GM21619 (cell line): ENCODE data around the gene SEPTIN5.

Experiments used
- ATAC-seq: cut with Tn5 transposase; IDR thresholded peaks from one replicate; pipeline ENCODE4 v1.9.1; 2021; ENCODE audit not compliant: unreplicated experiment

SEPTIN5 gene

DNA sequence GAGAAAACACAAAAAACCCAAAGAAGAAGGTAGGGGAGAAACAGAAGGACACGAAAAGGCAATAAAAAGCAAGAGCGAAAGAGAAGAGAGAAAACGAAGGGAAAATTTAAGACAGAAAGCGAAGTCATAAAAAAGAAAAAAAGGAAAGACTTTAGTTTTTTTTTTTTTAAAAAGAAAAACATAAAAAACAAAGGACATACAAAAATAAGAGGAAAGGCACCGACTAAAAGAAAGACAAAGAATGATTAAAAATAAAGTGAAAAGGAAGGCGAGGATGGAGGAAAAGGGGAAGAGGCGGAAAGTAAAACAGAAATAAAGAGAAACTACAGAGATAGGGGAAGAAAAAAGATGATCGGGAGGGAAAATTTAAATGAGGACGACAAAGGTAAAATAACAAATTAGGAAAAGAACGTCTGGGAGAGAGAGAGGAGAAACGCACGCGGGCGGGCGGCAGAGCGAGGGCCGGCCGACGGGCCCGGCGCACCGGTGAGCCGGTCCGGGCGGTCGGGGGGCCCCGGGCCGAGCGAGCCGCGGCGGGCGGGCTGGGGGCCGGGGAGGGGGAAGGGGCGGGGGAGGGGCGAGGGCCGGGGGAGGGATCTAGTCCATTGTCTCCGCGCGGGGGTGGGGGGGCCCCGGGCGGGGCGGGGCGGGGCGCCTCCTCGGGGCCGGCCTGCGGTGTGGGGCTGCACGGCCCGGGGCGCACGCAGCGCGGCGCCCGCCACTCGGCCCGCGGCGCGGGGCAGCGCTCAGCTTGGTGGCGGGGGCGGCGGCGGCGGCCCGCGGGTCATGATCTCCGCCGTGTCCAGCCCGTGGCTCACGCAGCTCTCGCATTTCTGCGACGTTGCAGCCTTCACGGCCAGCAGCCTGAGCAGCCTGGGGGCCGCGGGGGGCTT lies 46.0 kb downstream of the SEPTIN5 start, which contains the start of gene TBX1:
TSS of gene TBX1 (plus strand) at position 721 of the 893 bp plus-strand sequence. CDS start at position 787, 66 bp downstream.
- no peak for ATAC-seq

- ATAC-seq: no peak
These were observed 46.8 kb downstream of the SEPTIN5 start for GRCh38 chr22:19760951-19761724.

- no peak for ATAC-seq
These were observed 47.6 kb downstream of the SEPTIN5 start for GRCh38 chr22:19761725-19762567.

DNA sequence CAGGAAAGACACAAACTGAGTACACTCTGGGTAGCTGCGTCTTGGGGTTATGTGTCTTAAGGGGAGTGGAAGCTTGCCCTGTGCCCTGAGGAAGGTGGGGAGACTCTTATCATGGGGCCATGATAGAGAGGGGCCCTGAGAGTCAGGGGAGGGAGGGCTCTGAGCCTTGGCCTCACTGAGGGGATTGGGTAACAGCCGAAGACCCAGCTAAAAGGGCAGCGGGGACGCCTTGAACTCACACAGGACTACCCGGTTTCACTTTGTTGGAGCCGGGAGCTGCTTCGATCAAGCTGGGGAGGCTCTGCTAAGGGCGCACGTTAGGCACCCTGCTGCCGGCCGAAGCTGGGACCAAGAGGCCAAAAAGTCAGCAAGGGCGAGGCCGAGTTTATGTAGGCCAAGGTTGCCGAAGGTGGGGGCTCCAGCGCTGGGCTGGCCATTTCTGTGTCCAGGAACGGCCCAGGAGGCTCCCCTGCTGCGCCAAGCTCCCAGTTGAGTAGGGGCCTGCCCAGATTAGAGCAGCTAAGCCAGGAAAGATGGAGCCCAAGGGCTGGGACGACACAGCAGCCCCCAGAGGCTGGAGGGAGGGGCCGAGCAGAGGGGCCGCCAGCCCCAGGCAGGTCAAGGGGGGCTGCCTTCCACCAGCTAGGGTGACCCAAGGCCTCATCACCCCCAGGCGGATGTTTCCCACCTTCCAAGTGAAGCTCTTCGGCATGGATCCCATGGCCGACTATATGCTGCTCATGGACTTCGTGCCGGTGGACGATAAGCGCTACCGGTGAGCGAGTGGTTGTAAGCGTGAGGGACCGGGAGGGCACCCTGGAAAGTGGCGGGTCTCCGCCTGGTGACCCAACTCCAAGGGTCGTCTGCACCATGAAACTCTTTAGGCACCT lies 48.5 kb downstream of the SEPTIN5 start:
- no peak for ATAC-seq

- ATAC-seq: no peak
These were observed 49.4 kb downstream of the SEPTIN5 start for GRCh38 chr22:19763458-19764298.

DNA sequence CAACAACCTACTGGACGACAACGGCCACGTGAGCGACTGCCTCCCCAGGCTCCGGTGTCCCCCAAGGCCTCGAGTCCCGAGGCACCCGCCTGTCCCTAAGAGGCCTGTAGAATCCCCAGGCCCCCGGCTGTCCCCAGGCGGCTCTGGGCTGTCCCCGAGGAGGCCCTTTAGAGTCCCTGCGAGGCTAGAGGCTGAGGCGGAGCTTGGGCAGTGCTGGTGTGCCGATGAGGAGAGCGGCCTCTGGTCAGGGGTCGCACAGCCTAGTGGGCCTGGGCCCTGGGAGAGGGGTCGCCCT lies 49.9 kb downstream of the SEPTIN5 start:
- no peak for ATAC-seq

DNA sequence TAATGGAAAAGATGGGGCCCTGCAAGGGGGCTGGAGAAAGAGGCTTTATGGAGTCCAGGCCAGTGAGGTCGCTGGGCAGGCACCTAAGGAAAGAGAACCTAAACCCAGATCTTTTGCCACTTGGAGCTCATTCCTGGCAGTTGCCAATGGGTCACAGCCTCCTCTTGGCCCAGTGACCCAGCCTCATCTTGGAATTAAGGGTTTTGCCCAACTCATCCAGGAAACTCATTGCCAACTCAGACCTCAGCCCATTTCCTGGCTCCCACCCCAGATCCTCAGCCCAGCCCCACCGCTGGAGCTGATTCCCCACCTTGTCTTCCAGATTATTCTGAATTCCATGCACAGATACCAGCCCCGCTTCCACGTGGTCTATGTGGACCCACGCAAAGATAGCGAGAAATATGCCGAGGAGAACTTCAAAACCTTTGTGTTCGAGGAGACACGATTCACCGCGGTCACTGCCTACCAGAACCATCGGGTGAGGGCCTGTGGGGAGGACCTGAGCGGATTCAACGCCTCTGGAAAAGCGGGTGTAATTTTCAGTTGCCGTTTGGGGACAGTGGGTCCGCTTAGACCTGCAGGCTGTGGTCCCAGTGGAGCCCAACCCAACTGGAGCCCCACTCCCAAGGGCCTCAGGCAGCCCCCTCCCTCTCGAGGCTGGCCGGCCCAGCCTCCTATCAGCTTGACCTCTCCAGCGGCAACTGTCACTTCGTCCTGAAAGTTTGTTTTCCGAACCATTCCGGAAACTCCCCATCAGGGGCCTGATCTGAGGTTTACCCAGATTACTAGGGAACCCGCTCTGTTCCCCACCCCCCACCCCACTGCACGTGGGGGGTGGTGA lies 50.6 kb downstream of the SEPTIN5 start:
- no peak for ATAC-seq

- ATAC-seq: no peak
These were observed 51.4 kb downstream of the SEPTIN5 start for GRCh38 chr22:19765477-19766239.

- no peak for ATAC-seq
These were observed 51.9 kb downstream of the SEPTIN5 start for GRCh38 chr22:19766240-19766510.

GRCh38 chr22:19766511-19767426 lies 52.5 kb downstream of the SEPTIN5 start:
- ATAC-seq: no peak

- no peak for ATAC-seq
These were observed 53.4 kb downstream of the SEPTIN5 start for GRCh38 chr22:19767427-19768341.

DNA sequence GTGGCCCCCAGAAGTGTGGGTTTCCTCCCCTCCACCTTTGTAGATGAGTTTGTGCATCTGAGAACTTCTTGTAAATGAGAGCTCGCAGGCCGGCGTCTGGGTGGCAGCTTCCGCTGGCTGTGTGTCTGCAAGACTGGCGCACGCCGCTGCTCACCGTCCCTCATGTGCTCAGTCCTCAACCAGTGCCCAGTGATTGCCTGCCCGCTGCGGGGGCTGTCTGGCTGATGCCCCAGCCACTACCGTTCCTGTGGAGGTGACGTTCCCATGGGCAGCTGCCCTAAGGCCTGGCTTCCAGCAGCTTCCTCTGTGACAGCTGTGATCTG lies 55.1 kb downstream of the SEPTIN5 start:
- no peak for ATAC-seq

GRCh38 chr22:19770349-19771220 lies 56.3 kb downstream of the SEPTIN5 start:
- ATAC-seq: no peak

GRCh38 chr22:19772422-19772672 lies 58.0 kb downstream of the SEPTIN5 start:
- no peak for ATAC-seq
